ENCODE data around the gene PRRT2. TPM values are rescaled to one million over a fixed set of nuclear protein-coding genes. Genes with fewer than 3 reads are reported as not detected.
A peak's percentile ranks its signal among the peaks of the same experiment; 100 is the strongest.

The PRRT2 gene
- total and polyA plus RNA-seq, 10 of the 15 experiments (the other 5 are each of a cell fraction or from before 2014, with no cell fraction given), result 0.08 to 0.49 (median 0.12) TPM; not detected in 4

DNA sequence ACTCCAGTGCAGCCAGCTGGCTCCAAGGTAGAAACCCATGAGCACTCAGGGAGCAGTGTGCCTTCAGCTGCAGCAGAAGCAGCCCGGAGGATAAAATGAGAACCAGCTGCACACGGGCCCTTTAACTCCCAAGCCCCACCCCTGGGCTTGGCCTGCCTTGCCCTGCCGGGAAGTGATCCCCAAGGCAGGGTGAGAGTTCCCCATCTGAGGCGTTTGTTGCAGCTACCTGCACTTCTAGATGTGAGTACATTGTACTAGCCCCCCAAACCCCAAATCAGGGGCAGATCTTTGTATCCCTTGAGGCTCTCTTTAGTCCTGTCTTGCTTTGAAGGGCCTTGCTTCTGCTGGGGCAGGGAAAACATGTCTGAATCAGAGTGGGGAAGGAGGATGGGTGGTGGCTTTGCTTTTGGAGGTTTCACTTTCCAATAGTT is 8.3 kb downstream of the PRRT2 start, which contains the start of gene MVP (continued):
- TF ChIP-seq BRCA1 (IDR thresholded peaks at IDR 0.05; ENCODE audit: low read depth, low read length) (no peak), YY1 (IDR thresholded peaks at IDR 0.05; ENCODE audit: low read depth, low read length) (0 out of 2 replicates have a peak, but pooled peaks have one; percentile 24)
- TF ChIP-seq, protein P1, sequence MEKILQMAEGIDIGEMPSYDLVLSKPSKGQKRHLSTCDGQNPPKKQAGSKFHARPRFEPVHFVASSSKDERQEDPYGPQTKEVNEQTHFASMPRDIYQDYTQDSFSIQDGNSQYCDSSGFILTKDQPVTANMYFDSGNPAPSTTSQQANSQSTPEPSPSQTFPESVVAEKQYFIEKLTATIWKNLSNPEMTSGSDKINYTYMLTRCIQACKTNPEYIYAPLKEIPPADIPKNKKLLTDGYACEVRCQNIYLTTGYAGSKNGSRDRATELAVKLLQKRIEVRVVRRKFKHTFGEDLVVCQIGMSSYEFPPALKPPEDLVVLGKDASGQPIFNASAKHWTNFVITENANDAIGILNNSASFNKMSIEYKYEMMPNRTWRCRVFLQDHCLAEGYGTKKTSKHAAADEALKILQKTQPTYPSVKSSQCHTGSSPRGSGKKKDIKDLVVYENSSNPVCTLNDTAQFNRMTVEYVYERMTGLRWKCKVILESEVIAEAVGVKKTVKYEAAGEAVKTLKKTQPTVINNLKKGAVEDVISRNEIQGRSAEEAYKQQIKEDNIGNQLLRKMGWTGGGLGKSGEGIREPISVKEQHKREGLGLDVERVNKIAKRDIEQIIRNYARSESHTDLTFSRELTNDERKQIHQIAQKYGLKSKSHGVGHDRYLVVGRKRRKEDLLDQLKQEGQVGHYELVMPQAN (conservative IDR thresholded peaks at IDR 0.05), result peak; percentile 53; the same call in 1 of the 2 replicates
- TF ChIP-seq, protein P2, sequence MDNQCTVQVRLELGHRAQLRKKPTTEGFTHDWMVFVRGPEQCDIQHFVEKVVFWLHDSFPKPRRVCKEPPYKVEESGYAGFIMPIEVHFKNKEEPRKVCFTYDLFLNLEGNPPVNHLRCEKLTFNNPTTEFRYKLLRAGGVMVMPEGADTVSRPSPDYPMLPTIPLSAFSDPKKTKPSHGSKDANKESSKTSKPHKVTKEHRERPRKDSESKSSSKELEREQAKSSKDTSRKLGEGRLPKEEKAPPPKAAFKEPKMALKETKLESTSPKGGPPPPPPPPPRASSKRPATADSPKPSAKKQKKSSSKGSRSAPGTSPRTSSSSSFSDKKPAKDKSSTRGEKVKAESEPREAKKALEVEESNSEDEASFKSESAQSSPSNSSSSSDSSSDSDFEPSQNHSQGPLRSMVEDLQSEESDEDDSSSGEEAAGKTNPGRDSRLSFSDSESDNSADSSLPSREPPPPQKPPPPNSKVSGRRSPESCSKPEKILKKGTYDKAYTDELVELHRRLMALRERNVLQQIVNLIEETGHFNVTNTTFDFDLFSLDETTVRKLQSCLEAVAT (IDR thresholded peaks at IDR 0.05), result no peak

DNA sequence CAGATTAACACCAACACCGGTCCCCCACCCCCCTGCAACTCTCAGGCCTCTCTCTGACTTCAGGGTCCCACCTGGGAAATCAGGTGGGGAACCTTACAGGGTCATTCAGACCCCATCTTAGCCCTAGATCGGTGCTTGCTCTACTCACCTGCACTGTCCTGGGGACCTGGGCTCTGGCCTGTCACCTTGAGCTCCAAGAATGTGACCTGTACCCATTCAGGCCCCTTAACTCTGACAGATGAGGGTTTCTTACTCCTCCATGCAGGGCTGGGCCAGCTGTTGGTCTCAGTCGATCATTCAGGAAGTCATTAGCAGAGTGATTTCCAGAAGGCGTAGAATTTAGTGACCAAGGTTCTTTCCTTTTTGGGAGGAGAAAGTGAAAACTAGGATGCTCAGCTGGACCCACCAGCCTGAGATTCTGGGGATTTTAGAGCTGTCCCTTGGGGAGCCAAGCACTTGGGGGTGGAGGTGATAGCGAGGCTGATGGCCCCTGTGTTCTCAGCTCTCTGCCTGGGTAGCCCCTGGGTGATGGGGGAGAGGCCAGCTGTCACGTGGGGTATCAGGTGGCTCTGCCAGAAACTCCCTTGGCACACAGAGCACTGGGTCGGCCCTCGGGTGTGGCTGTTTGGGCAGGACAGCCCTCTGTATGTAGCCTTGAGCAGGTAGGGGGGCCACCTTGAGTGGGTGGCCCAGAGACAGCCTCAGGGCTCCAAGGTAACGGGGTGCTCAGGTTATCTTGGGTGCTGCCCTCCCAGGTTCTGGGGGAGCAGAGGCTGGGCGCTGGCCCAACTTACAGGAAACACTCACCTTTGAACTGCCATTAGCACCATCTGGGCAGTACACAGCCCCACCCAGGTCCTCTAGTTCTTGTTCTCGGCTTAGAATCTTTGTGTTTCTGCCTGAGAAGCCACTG is 9.0 kb downstream of the PRRT2 start:
- Histone ChIP-seq H3K4me2 (ENCODE audit: control insufficient read depth, insufficient read depth) (peak overlapping the region; percentile 96), H3K9ac (ENCODE audit: control insufficient read depth, insufficient read depth, low read length) (peak overlapping the region; percentile 91), H3K27me3 (replicated peaks in 1 of 2; ENCODE audit: control insufficient read depth in 2 of 2, insufficient read depth in 2 of 2, low read length in 1 of 2) (no peaks in the 10 kb centered on the region), H3K4me3 (peak overlapping the region; percentile 94), H3K36me3 (ENCODE audit: control insufficient read depth in 2 of 2, insufficient read depth in 2 of 2, low read length in 1 of 2) (peaks cover 0 to 2% of the 10 kb centered on the region in 2 experiments; a peak in 1 of 4 replicates), H4K20me1 (ENCODE audit: control insufficient read depth, insufficient read depth) (0 out of 2 replicates have a peak, but pooled peaks cover 3% of the 10 kb centered on the region), H2AFZ (ENCODE audit: control insufficient read depth, low read depth, low read length) (peak overlapping the region; percentile 18; the same call in 1 of the 2 replicates), H3K9me3 (replicated peaks; ENCODE audit: control insufficient read depth, insufficient read depth, low read length) (no peaks in the 10 kb centered on the region), H3K27ac (ENCODE audit: control insufficient read depth, insufficient read depth) (peak overlapping the region; percentile 91), H3K79me2 (ENCODE audit: control insufficient read depth, insufficient read depth, low read length) (peaks cover 64% of the 10 kb centered on the region), H3K4me1 (ENCODE audit: control insufficient read depth, insufficient read depth, low read length) (peaks cover 22% of the 10 kb centered on the region)
- CTCF ChIA-PET, result interaction anchor here (0.8 to 8.3 kb wide), 9 partner anchors 9 to 194 kb away, joined by 4 to 99 read pairs (median 4); partner anchors contain the start of genes KIF22 and TMEM219
- no peak for FAIRE-seq
- in situ Hi-C loops (cut with MboI), result no loop called here
- BruUV-seq (replicated peaks), result TSS peak; percentile 85
- RAD21 ChIA-PET (ENCODE audit: unreplicated experiment), result interaction anchor here (0.7 to 7.9 kb wide), 8 partner anchors 10 to 143 kb away, joined by 3 to 51 read pairs (median 4); partner anchors contain the start of genes MAZ and QPRT
- ATAC-seq, result peak; percentile 80
- 0% methylated on average over 11 of the region's 11 CpGs for WGBS (ENCODE audit: insufficient coverage, insufficient replicate concordance, low lambda C conversion rate, missing lambda C conversion rate)
- intact Hi-C loops (cut with micrococcal nuclease; ENCODE audit: unreplicated experiment), result loop anchor here (5.0 kb wide), 1 partner anchor 41 kb away; the partner anchor contains the start of gene CDIPT
- peak; percentile 41 for DNase-seq (ENCODE audit: low read depth, low spot score)
- SMC1A ChIA-PET (ENCODE audit: uncharacterized antibody, unreplicated experiment), result interaction anchor here (0.9 to 7.8 kb wide), 4 partner anchors 17 to 211 kb away, joined by 4 to 48 read pairs (median 6); no protein-coding TSS in a partner anchor
- POLR2A ChIA-PET, result interaction anchor here (0.6 to 5.5 kb wide), 12 partner anchors 9 to 245 kb away, joined by 3 to 40 read pairs (median 5); partner anchors contain the start of genes ALDOA, C16orf54, CDIPT and KIF22
- TF ChIP-seq STAT1 (conservative IDR thresholded peaks at IDR 0.05) (no peak; the same call in 1 of the 2 replicates), RCOR1 (conservative IDR thresholded peaks at IDR 0.05; ENCODE audit: low read depth, low read length) (no peak), ZNF217 (IDR thresholded peaks at IDR 0.05) (no peak), SIN3A (IDR thresholded peaks at IDR 0.05; ENCODE audit: low read depth, low read length) (peak; percentile 21), MEF2B (IDR thresholded peaks at IDR 0.05; ENCODE audit: partially characterized antibody, poor library complexity, severe bottlenecking) (peak; percentile 76)
- TF ChIP-seq, protein P3, sequence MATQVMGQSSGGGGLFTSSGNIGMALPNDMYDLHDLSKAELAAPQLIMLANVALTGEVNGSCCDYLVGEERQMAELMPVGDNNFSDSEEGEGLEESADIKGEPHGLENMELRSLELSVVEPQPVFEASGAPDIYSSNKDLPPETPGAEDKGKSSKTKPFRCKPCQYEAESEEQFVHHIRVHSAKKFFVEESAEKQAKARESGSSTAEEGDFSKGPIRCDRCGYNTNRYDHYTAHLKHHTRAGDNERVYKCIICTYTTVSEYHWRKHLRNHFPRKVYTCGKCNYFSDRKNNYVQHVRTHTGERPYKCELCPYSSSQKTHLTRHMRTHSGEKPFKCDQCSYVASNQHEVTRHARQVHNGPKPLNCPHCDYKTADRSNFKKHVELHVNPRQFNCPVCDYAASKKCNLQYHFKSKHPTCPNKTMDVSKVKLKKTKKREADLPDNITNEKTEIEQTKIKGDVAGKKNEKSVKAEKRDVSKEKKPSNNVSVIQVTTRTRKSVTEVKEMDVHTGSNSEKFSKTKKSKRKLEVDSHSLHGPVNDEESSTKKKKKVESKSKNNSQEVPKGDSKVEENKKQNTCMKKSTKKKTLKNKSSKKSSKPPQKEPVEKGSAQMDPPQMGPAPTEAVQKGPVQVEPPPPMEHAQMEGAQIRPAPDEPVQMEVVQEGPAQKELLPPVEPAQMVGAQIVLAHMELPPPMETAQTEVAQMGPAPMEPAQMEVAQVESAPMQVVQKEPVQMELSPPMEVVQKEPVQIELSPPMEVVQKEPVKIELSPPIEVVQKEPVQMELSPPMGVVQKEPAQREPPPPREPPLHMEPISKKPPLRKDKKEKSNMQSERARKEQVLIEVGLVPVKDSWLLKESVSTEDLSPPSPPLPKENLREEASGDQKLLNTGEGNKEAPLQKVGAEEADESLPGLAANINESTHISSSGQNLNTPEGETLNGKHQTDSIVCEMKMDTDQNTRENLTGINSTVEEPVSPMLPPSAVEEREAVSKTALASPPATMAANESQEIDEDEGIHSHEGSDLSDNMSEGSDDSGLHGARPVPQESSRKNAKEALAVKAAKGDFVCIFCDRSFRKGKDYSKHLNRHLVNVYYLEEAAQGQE (IDR thresholded peaks at IDR 0.05; ENCODE audit: low read depth, low read length), result no peak
- TF ChIP-seq, protein P4, sequence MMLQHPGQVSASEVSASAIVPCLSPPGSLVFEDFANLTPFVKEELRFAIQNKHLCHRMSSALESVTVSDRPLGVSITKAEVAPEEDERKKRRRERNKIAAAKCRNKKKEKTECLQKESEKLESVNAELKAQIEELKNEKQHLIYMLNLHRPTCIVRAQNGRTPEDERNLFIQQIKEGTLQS (IDR thresholded peaks at IDR 0.05; ENCODE audit: borderline replicate concordance, extremely low read depth, low read depth, low read length), result peak; percentile 81; the same call in 1 of the 2 replicates

Measured in GM12878 (cell line).